OCI-LY1 (cell line): ENCODE results near the gene POLR3B.

Experiments used
- CTCF ChIP-seq: fragments of 200-600 bp; sonication (generic), shearing (Covaris generic); IDR thresholded peaks from 2 replicates; pipeline ENCODE4 v1.5.1; 2017; ENCODE audit warnings: mild to moderate bottlenecking, antibody characterized with exemption, low read length, moderate library complexity, mixed read lengths
- EZH2 ChIP-seq: fragments of 200-600 bp; sonication (generic), shearing (Covaris generic); IDR thresholded peaks from 2 replicates; pipeline ENCODE4 v1.8.0; 2017; ENCODE audit warnings: borderline replicate concordance, mixed run types, mild to moderate bottlenecking, antibody characterized with exemption, low read length, moderate library complexity, mixed read lengths

GRCh38 chr12:106522708-106523107 is 165.2 kb downstream of the POLR3B start:
- TF ChIP-seq CTCF = no peak
- TF ChIP-seq EZH2 = no peak
